OCI-LY7 (cell line): ENCODE results near the gene DNAI1. TPM values are rescaled to one million over a fixed set of nuclear protein-coding genes. Genes with fewer than 3 reads are reported as not detected.

Source experiments
- BruUV-seq: library from RNA; stranded (reverse); fragments of 400-500 nt; replicated peaks from 2 replicates; lab custom pipeline; 2021; lab: Mats Ljungman, UMichigan
- CTCF ChIA-PET: fragments of 300-600 bp; sonication (Branson Sonifier 250); formaldehyde crosslinking; loops from one replicate; lab custom pipeline; 2022; ENCODE audit warnings: antibody characterized with exemption; ENCODE audit not compliant: unreplicated experiment; lab: Charles Lee
- POLR2A ChIA-PET: fragments of 300-600 bp; sonication (Branson Sonifier 250); formaldehyde crosslinking; loops from one replicate; lab custom pipeline; 2022; ENCODE audit warnings: antibody characterized with exemption; lab: Charles Lee
- DNase-seq: peaks from one replicate; pipeline ENCODE4 v3.0.0-alpha.2; 2015; ENCODE audit warnings: low spot score
- H2AFZ ChIP-seq: fragments of 200-600 bp; sonication (generic), shearing (Covaris generic); 2 replicates; pipeline ENCODE4 v1.6.1; 2014; ENCODE audit warnings: mild to moderate bottlenecking, antibody characterized with exemption, low read length, moderate library complexity
- H3K27ac ChIP-seq: fragments of 200-600 bp; sonication (generic); 2 replicates; pipeline ENCODE4 v1.5.1; 2014; ENCODE audit warnings: mixed run types, low read depth, mild to moderate bottlenecking, moderate library complexity, low read length, inconsistent platforms; ENCODE audit not compliant: poor library complexity, severe bottlenecking
- H3K36me3 ChIP-seq: fragments of 200-600 bp; sonication (generic); 2 replicates; pipeline ENCODE4 v1.6.1; 2014; ENCODE audit warnings: mild to moderate bottlenecking, antibody characterized with exemption, low read length, moderate library complexity, mixed read lengths; ENCODE audit not compliant: insufficient read depth
- H3K4me1 ChIP-seq: fragments of 200-600 bp; sonication (generic); 2 replicates; pipeline ENCODE4 v1.5.1; 2014; ENCODE audit warnings: mild to moderate bottlenecking, low read length; ENCODE audit not compliant: insufficient read depth, poor library complexity, severe bottlenecking
- H3K4me2 ChIP-seq: fragments of 200-600 bp; sonication (generic); 2 replicates; pipeline ENCODE4 v1.6.1; 2014; ENCODE audit warnings: mild to moderate bottlenecking, low read length
- H3K4me3 ChIP-seq: fragments of 200-600 bp; sonication (generic); 2 replicates; pipeline ENCODE4 v1.5.1; 2014; ENCODE audit warnings: mild to moderate bottlenecking, low read depth, low read length; ENCODE audit not compliant: poor library complexity, severe bottlenecking
- H3K79me2 ChIP-seq: fragments of 200-600 bp; sonication (generic); 2 replicates; pipeline ENCODE4 v1.6.1; 2016; ENCODE audit warnings: low read depth, mild to moderate bottlenecking, low read length, moderate library complexity, mixed read lengths; ENCODE audit not compliant: insufficient read depth
- H3K9me2 ChIP-seq: fragments of 200-600 bp; sonication (generic); 2 replicates; pipeline ENCODE4 v1.6.1; 2016; ENCODE audit warnings: mild to moderate bottlenecking, low read length, mixed read lengths; ENCODE audit not compliant: insufficient read depth
- H3K9me3 ChIP-seq: fragments of 200-600 bp; sonication (generic); 2 replicates; pipeline ENCODE4 v1.6.1; 2014; ENCODE audit warnings: mild to moderate bottlenecking, mixed run types, low read length, mixed read lengths
- H4K20me1 ChIP-seq: fragments of 200-600 bp; sonication (generic); 2 replicates; pipeline ENCODE4 v1.6.1; 2014; ENCODE audit warnings: mild to moderate bottlenecking, antibody characterized with exemption, low read length, moderate library complexity, mixed read lengths; ENCODE audit not compliant: insufficient read depth
- EZH2phosphoT487 ChIP-seq: fragments of 200-600 bp; sonication (generic); IDR thresholded peaks from 2 replicates; pipeline ENCODE4 v1.6.1; 2018; ENCODE audit warnings: low read depth, borderline replicate concordance, mild to moderate bottlenecking, mixed run types, antibody characterized with exemption, low read length, moderate library complexity, mixed read lengths
- intact Hi-C: fragments of 100-400 bp; cut with micrococcal nuclease; formaldehyde crosslinking; loops from one replicate; pipeline ENCODE4 v1.10.0; 2022; ENCODE audit not compliant: unreplicated experiment
- total RNA-seq, 2 experiments: library from RNA; depleted of rRNA in 1 of 2; stranded (reverse); fragments of >200 nt in 1 of 2; shearing (Covaris generic) in 1 of 2; gene quantifications; 2 replicates each; pipeline ENCODE4 v1.2.3, GENCODE V29; 2014 to 2022
- TF ChIP-seq, protein P1 (sequence below): fragments of 200-600 bp; sonication (generic); conservative IDR thresholded peaks from 2 replicates; pipeline ENCODE4 v1.5.1; 2014; ENCODE audit warnings: mild to moderate bottlenecking, antibody characterized with exemption, low read length, moderate library complexity, mixed read lengths

Gene DNAI1
- total RNA-seq, 2 experiments from 2014 or later, result 0.57 to 0.97 TPM

DNA sequence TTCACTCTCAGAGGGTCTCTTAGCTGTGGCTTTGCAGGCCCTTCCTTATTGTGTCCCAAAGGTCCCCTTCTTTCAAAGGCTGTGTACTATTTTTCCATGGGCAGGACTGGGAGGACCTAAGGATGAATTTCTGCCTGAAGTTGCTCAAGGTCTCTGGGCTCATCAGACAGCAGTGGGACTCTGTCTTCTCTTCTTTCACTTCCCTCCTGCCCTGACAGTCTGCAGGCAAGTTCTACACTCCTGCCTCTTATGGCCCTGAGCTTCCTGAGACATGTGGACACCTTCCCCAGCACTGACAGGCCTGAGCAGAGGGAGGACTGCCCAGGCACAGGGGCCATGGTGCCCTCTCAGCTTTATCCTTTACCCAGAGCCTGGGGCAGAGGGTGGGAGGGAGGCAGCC, 49.4 kb downstream of the DNAI1 start:
- no peaks in the 10 kb centered on the region for H3K9me2 ChIP-seq
- H2AFZ ChIP-seq, result no peak overlapping the region
- H3K27ac ChIP-seq, result no peak overlapping the region
- H3K4me2 ChIP-seq, result no peak overlapping the region
- intact Hi-C loops, result no loop called here
- ChIA-PET POLR2A (no interaction called here), CTCF (no interaction called here)
- H4K20me1 ChIP-seq, result no peaks in the 10 kb centered on the region
- BruUV-seq, result no TSS peak
- no peak overlapping the region for H3K4me3 ChIP-seq
- H3K4me1 ChIP-seq, result peaks cover under 1% of the 10 kb centered on the region
- TF ChIP-seq EZH2phosphoT487, result no peak
- TF ChIP-seq, protein P1, sequence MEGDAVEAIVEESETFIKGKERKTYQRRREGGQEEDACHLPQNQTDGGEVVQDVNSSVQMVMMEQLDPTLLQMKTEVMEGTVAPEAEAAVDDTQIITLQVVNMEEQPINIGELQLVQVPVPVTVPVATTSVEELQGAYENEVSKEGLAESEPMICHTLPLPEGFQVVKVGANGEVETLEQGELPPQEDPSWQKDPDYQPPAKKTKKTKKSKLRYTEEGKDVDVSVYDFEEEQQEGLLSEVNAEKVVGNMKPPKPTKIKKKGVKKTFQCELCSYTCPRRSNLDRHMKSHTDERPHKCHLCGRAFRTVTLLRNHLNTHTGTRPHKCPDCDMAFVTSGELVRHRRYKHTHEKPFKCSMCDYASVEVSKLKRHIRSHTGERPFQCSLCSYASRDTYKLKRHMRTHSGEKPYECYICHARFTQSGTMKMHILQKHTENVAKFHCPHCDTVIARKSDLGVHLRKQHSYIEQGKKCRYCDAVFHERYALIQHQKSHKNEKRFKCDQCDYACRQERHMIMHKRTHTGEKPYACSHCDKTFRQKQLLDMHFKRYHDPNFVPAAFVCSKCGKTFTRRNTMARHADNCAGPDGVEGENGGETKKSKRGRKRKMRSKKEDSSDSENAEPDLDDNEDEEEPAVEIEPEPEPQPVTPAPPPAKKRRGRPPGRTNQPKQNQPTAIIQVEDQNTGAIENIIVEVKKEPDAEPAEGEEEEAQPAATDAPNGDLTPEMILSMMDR, result no peak
- no peaks in the 10 kb centered on the region for H3K36me3 ChIP-seq
- no peaks in the 10 kb centered on the region for H3K9me3 ChIP-seq
- no peaks in the 10 kb centered on the region for H3K79me2 ChIP-seq
- no peak for DNase-seq

DNA sequence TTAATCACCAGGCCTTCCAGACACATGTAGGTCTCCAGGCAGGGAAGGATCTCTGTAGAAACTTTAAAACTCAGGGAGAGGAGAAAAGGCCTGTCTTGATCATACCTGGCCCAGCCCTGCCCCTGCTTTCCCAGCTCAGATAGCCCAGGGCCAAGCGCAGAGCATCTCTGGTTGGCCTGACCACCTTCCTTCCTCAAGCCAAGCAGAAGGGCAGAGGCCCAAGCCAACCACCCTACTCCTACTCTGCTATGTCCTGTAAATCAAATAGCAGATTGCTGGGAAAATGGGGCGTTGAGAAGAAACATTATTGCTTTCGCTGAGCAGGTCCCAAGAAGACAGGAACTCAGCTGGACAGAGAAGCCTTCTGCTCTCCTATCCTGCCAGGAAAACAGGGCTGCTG, 49.9 kb downstream of the DNAI1 start:
- intact Hi-C loops, result no loop called here
- ChIA-PET CTCF (no interaction called here), POLR2A (no interaction called here)
- H2AFZ ChIP-seq, result no peak overlapping the region
- no peaks in the 10 kb centered on the region for H3K79me2 ChIP-seq
- no TSS peak for BruUV-seq
- no peak for DNase-seq
- H3K27ac ChIP-seq, result no peak overlapping the region
- H3K9me2 ChIP-seq, result no peaks in the 10 kb centered on the region
- no peaks in the 10 kb centered on the region for H3K9me3 ChIP-seq
- no peak overlapping the region for H3K4me3 ChIP-seq
- peaks cover 5% of the 10 kb centered on the region for H3K4me1 ChIP-seq
- TF ChIP-seq, protein P1, result no peak
- no peak for TF ChIP-seq EZH2phosphoT487
- no peak overlapping the region for H3K4me2 ChIP-seq
- no peaks in the 10 kb centered on the region for H3K36me3 ChIP-seq
- no peaks in the 10 kb centered on the region for H4K20me1 ChIP-seq

DNA sequence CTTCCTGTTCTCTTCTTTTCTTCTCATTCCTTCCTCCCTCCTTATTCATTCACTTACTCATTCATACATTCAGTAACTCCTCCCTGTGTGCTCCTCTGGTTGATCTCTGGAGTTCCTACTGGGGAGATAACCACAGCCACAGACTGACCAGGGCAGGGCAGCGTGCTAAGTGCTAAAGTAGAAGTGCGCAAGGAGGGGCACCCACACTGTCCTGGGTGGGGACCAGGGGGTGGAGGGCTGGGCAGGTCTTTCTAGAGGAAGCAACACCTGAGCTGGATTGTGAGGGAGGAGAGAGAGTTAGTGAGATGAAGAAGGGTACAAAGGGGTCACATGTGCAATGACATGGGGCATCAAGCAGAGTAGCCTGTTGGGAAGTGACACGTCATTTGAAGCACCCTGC, 50.3 kb downstream of the DNAI1 start:
- Histone ChIP-seq H3K36me3 (no peaks in the 10 kb centered on the region), H3K4me1 (peaks cover 9% of the 10 kb centered on the region), H4K20me1 (no peaks in the 10 kb centered on the region), H3K9me3 (no peaks in the 10 kb centered on the region), H3K79me2 (no peaks in the 10 kb centered on the region), H3K9me2 (no peaks in the 10 kb centered on the region), H3K4me3 (no peak overlapping the region), H3K4me2 (no peak overlapping the region), H2AFZ (no peak overlapping the region), H3K27ac (no peak overlapping the region)
- ChIA-PET CTCF (no interaction called here), POLR2A (interaction anchor here (0.7 kb wide), 1 partner anchor 790 kb away, joined by 3 read pairs; no protein-coding TSS in a partner anchor)
- DNase-seq, result no peak
- BruUV-seq, result no TSS peak
- TF ChIP-seq EZH2phosphoT487, result no peak
- TF ChIP-seq, protein P1, result no peak
- intact Hi-C loops, result no loop called here
